ENCODE data around the gene C10orf67.

Gene C10orf67

GRCh38 chr10:23193435-23194074 is 151.0 kb downstream of the C10orf67 start:
- TF ChIP-seq MAX (IDR thresholded peaks at IDR 0.05) (no peak), EGR1 (IDR thresholded peaks at IDR 0.05) (no peak), FOXM1 (IDR thresholded peaks at IDR 0.05; ENCODE audit: borderline replicate concordance, low read depth) (no peak), YY1 (IDR thresholded peaks at IDR 0.05; ENCODE audit: low read depth) (no peak), REST (IDR thresholded peaks at IDR 0.05; ENCODE audit: low read depth) (no peak), TCF12 (IDR thresholded peaks at IDR 0.05; ENCODE audit: low read depth) (no peak), ZBTB7A (IDR thresholded peaks at IDR 0.05; ENCODE audit: low read depth) (no peak), TEAD4 (IDR thresholded peaks at IDR 0.05) (no peak), NFIC (IDR thresholded peaks at IDR 0.05) (no peak), CREB1 (IDR thresholded peaks at IDR 0.05; ENCODE audit: low read depth) (no peak), EP300 (IDR thresholded peaks at IDR 0.05; ENCODE audit: borderline replicate concordance) (no peak)

GRCh38 chr10:23192712-23193434 is 151.7 kb downstream of the C10orf67 start:
- TF ChIP-seq USF1 (IDR thresholded peaks at IDR 0.05), result no peak
- no peak for TF ChIP-seq EGR1 (IDR thresholded peaks at IDR 0.05)
- no peak for TF ChIP-seq TEAD4 (IDR thresholded peaks at IDR 0.05)
- no peak for TF ChIP-seq REST (IDR thresholded peaks at IDR 0.05; ENCODE audit: low read depth)
- TF ChIP-seq NFIC (IDR thresholded peaks at IDR 0.05), result no peak

GRCh38 chr10:23191764-23192711 is 152.6 kb downstream of the C10orf67 start, which contains the start of gene PTF1A:
TSS of gene PTF1A (plus strand) at chr10:23192312. CDS start at chr10:23192531, 219 bp downstream.
- TF ChIP-seq YY1 (IDR thresholded peaks at IDR 0.05; ENCODE audit: low read depth) (no peak), TEAD4 (IDR thresholded peaks at IDR 0.05) (no peak), RAD21 (IDR thresholded peaks at IDR 0.05; ENCODE audit: low read depth) (no peak), MAX (IDR thresholded peaks at IDR 0.05) (no peak), CREB1 (IDR thresholded peaks at IDR 0.05; ENCODE audit: low read depth) (no peak), EP300 (IDR thresholded peaks at IDR 0.05; ENCODE audit: borderline replicate concordance) (no peak)

GRCh38 chr10:23190872-23191763 is 153.5 kb downstream of the C10orf67 start:
- TF ChIP-seq EGR1 (IDR thresholded peaks at IDR 0.05) (no peak), ZBTB7A (IDR thresholded peaks at IDR 0.05; ENCODE audit: low read depth) (no peak), YY1 (IDR thresholded peaks at IDR 0.05; ENCODE audit: low read depth) (no peak), USF1 (IDR thresholded peaks at IDR 0.05) (no peak), TCF12 (IDR thresholded peaks at IDR 0.05; ENCODE audit: low read depth) (no peak), TEAD4 (IDR thresholded peaks at IDR 0.05) (no peak), CREB1 (IDR thresholded peaks at IDR 0.05; ENCODE audit: low read depth) (no peak)

- TF ChIP-seq REST (IDR thresholded peaks at IDR 0.05; ENCODE audit: low read depth) (no peak), NFIC (IDR thresholded peaks at IDR 0.05) (no peak), TEAD4 (IDR thresholded peaks at IDR 0.05) (no peak), EGR1 (IDR thresholded peaks at IDR 0.05) (no peak), TCF12 (IDR thresholded peaks at IDR 0.05; ENCODE audit: low read depth) (no peak), CEBPB (IDR thresholded peaks at IDR 0.05) (no peak), CREB1 (IDR thresholded peaks at IDR 0.05; ENCODE audit: low read depth) (no peak), RAD21 (IDR thresholded peaks at IDR 0.05; ENCODE audit: low read depth) (no peak), MAX (IDR thresholded peaks at IDR 0.05) (no peak), YY1 (IDR thresholded peaks at IDR 0.05; ENCODE audit: low read depth) (no peak), ZBTB7A (IDR thresholded peaks at IDR 0.05; ENCODE audit: low read depth) (no peak), EP300 (IDR thresholded peaks at IDR 0.05; ENCODE audit: borderline replicate concordance) (no peak), TAF1 (IDR thresholded peaks at IDR 0.05; ENCODE audit: low read depth) (no peak)
Observed at GRCh38 chr10:23189024-23189423, 155.6 kb downstream of the C10orf67 start.

Measured in Ishikawa (cell line).